ENCODE measurements around the gene PABPN1.
A peak's percentile ranks its signal among the peaks of the same experiment; 100 is the strongest.
"Not testable (repeated sequence)": the region's sequence is repeated elsewhere in the genome, so short reads cannot be mapped to it uniquely, and the experiment has no call there.

The PABPN1 gene, protein sequence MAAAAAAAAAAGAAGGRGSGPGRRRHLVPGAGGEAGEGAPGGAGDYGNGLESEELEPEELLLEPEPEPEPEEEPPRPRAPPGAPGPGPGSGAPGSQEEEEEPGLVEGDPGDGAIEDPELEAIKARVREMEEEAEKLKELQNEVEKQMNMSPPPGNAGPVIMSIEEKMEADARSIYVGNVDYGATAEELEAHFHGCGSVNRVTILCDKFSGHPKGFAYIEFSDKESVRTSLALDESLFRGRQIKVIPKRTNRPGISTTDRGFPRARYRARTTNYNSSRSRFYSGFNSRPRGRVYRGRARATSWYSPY

DNA sequence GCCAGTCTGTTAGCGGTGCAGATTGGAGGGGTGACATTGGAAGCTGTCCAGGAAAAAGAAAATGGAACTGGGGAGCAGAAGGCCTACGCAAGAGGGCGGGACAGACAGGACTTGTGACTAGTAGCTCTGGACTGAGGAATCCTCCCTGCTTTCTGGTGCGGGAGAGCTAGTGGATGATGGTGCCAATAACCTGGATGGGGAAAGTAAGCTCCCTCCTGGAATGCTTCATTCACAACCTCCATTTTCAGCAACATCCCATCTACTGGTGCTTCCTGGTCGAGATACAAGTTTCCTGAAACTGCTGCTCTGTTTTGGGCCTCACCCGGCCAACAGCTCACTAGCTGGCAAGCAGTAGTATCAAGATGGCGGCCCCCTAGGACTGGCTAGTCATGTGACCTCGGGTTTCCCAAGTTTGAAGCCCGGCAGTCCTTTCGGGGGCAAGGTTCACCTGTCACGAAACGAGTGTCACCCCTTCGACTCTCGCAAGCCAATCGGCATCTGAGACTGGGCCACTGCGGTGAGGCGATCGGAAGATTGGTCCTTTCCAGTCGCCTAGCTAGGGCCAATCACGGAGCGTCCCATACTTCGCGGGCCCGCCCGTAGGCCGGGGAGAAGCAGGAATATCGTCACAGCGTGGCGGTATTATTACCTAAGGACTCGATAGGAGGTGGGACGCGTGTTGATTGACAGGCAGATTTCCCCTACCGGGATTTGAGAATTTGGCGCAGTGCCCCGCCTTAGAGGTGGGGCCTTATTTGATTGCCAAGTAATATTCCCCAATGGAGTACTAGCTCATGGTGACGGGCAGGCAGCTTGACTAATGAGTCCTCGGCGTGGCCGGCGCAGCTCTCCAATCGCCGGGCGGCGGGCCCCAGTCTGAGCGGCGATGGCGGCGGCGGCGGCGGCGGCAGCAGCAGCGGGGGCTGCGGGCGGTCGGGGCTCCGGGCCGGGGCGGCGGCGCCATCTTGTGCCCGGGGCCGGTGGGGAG, at the start of gene PABPN1:
PABPN1 (plus strand) TSS at position 874 of the 988 bp plus-strand sequence; CDS start at position 887, 13 bp downstream.
- DNase-seq (ENCODE audit: low read depth in 2 of 2) = peak; percentile 100
- H3K4me3 ChIP-seq (replicated peaks in 1 of 2; ENCODE audit: low read depth in 2 of 2, low read length in 2 of 2) = peak within 1 kb of the TSS; percentile 81 to 84

DNA sequence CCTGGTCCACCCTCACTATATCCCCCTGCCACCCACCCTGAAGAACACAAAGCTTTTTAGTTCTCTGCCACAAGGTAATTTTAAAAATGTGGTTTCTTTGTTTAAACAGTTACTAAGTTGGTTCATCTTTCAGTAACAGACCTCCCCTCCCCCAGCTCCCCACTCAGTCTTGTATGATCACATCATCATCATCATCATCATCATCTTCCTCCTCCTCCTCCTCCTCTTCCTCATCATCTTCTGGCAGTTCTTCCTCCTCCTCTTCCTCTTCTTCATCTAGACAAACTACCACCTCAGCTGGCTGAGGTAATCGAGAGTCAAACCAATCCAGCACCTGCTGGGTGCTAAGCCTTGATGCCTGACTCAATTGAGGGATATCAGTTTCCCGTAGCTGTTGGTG, 45.8 kb upstream of the PABPN1 start:
- DNase-seq (ENCODE audit: low read depth in 2 of 2) = no peak
- H3K4me3 ChIP-seq (replicated peaks in 1 of 2; ENCODE audit: low read depth in 2 of 2, low read length in 2 of 2) = no peak overlapping the region
- TF ChIP-seq, protein P1, sequence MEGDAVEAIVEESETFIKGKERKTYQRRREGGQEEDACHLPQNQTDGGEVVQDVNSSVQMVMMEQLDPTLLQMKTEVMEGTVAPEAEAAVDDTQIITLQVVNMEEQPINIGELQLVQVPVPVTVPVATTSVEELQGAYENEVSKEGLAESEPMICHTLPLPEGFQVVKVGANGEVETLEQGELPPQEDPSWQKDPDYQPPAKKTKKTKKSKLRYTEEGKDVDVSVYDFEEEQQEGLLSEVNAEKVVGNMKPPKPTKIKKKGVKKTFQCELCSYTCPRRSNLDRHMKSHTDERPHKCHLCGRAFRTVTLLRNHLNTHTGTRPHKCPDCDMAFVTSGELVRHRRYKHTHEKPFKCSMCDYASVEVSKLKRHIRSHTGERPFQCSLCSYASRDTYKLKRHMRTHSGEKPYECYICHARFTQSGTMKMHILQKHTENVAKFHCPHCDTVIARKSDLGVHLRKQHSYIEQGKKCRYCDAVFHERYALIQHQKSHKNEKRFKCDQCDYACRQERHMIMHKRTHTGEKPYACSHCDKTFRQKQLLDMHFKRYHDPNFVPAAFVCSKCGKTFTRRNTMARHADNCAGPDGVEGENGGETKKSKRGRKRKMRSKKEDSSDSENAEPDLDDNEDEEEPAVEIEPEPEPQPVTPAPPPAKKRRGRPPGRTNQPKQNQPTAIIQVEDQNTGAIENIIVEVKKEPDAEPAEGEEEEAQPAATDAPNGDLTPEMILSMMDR (IDR thresholded peaks at IDR 0.05; ENCODE audit: low read depth, low read length) = no peak

More for the DNA sequence above, at the start of gene PABPN1:
- TF ChIP-seq, protein P1 (IDR thresholded peaks at IDR 0.05; ENCODE audit: low read depth, low read length) = no peak

DNA sequence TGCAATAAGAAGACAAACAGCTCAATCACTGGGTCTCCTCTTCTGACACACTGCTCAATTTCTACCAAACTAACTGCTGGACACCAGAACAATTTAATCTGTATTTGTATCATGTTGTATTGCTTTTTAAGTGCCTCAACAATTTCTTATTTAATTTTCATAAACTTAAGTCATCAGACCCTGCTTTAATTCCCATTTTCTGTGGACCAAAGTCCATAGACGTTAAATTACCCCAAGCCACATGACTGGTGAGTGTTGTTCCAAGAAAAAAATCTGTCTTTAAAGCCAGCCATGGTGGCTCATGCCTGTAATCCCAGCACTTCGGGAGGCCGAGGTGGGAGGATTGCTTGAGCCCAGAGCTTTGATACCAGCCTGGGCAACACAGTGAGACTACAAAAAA, 44.1 kb upstream of the PABPN1 start:
- no peak for DNase-seq (ENCODE audit: low read depth in 2 of 2)
- no peak overlapping the region for H3K4me3 ChIP-seq (replicated peaks in 1 of 2; ENCODE audit: low read depth in 2 of 2, low read length in 2 of 2)
- TF ChIP-seq, protein P1 (IDR thresholded peaks at IDR 0.05; ENCODE audit: low read depth, low read length) = no peak

DNA sequence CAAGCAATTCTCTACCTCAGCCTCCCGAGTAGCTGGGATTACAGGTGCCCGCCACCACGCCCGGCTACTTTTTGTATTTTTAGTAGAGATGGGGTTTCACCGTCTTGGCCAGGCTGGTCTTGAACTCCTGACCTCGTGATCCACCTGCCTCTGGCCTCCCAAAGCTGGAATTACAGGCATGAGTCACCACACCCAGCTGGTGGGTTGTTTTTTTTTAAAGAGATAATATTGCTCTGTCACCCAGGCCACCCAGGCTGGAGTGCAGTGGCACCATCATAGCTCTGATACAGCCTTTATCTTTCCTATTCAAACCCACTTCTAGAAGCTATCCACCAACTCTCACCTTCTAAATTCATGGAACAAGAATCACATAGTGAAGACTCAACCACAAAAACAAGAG, 43.3 kb upstream of the PABPN1 start:
- not testable (repeated sequence) for DNase-seq (ENCODE audit: low read depth in 2 of 2); H3K4me3 ChIP-seq (replicated peaks in 1 of 2; ENCODE audit: low read depth in 2 of 2, low read length in 2 of 2)

DNA sequence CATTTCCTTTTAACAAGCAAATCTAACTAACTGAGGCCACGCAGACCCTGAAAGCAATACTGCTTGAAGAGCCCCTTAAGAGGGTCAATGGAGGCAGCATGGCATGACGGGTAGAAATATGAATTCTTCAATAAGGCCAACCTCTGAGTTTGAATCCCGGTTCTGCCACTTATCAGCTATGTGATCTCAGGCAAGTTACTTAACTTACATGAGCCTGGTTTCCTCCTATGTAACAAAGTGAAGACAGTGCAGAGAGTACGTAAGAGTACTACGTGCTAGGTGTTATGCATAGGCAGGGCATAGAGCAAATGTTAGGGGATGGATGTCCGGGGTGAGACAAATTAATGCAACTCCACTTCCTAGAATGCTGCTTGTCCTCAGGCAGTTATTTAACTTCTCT, 40.0 kb upstream of the PABPN1 start:
- DNase-seq (ENCODE audit: low read depth in 2 of 2) = no peak
- no peak overlapping the region for H3K4me3 ChIP-seq (replicated peaks in 1 of 2; ENCODE audit: low read depth in 2 of 2, low read length in 2 of 2)
- TF ChIP-seq, protein P1 (IDR thresholded peaks at IDR 0.05; ENCODE audit: low read depth, low read length) = no peak

DNA sequence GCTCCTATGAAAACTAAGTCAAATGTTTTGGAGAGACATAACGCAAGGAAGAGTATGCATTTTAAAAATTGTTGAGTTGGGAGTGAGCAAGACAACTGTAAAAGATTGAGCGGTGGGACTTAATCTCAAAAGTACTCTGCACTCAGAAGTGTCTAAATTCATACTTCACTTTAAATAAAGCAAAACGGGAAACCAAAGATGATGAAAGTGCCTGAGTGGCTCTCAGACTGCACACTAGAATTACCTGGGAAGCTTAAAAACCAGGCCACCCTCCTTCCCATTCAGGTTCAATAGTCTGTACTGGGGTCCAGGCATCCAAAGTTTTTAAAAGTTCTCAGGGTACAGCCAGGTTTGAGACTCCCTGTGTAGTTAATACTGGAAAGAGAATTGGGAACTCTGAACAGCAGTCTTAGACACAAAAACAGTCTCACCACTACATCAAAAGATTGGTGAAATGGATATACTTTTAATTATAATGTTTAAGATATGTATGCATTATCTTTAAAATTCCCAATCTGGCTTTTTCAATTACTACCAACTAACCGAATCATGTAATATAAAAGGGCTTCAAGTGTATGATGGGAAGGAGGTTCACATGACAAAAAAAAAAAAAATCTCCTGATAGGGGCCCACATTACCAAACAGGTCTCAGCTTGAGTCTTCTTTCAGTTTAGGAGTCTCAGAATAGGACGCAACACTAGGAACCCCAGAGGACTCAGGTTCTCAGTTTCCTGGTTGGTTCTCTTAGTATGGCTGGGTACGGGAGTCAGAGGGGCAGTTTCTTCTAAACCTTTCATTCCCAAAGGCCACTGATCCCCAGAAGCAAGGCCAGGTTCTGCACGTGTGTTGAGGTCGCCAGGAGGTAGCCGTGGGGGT, 36.4 kb upstream of the PABPN1 start:
- peak overlapping the region; percentile 82 to 88 for H3K4me3 ChIP-seq (replicated peaks in 1 of 2; ENCODE audit: low read depth in 2 of 2, low read length in 2 of 2)
- DNase-seq (ENCODE audit: low read depth in 2 of 2) = peak; percentile 26 to 42
- TF ChIP-seq, protein P1 (IDR thresholded peaks at IDR 0.05; ENCODE audit: low read depth, low read length) = no peak

All from cardiac fibroblast (primary cell).